GM23338 (cell line): Measurements from ENCODE around the gene CA5B.

Experiments
- CREB1 ChIP-seq: fragments of 250-450 bp; sonication (Bioruptor Pico); IDR thresholded peaks from 2 replicates; pipeline ENCODE4 v1.5.0; 2020; ENCODE audit warnings: low read depth, mild to moderate bottlenecking, moderate library complexity
- EZH2 ChIP-seq: fragments of 200-600 bp; sonication (generic); IDR thresholded peaks from one replicate; pipeline ENCODE4 v1.8.0; 2017; ENCODE audit warnings: antibody characterized with exemption, mild to moderate bottlenecking, low read depth; ENCODE audit not compliant: unreplicated experiment
- STAT1 ChIP-seq: IDR thresholded peaks from one replicate; pipeline ENCODE4 v1.6.1; 2016; ENCODE audit warnings: antibody characterized with exemption; ENCODE audit not compliant: unreplicated experiment
- TF ChIP-seq, protein P1 (sequence below), 2 experiments: fragments of 200-600 bp in 1 of 2; sonication (generic) in 1 of 2; conservative IDR thresholded peaks; 2 replicates each; pipeline versions ENCODE4 v1.5.1 to v1.6.1; 2016 to 2017; ENCODE audit warnings: antibody characterized with exemption in 2 of 2, low read depth in 2 of 2, mild to moderate bottlenecking in 2 of 2, moderate library complexity in 1 of 2

DNA sequence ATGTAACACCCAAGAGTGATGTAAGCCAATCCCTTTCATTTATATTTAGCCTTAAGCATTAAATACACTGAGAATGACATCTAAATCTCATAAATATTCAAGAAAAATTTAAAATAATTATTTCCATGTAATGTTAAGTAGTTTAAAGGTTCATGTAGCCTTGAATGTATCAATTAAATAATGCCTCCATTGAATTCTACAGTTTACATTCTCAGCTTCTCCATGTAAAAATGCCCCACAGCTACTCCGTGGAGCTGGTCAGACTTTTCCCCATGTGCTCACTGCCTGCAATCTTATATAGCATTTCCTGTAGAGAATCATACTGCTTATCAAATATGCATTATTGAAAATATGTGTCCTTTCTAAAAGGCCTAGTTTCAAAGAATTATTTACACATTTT, 91.1 kb downstream of the CA5B start:
- TF ChIP-seq, protein P1, sequence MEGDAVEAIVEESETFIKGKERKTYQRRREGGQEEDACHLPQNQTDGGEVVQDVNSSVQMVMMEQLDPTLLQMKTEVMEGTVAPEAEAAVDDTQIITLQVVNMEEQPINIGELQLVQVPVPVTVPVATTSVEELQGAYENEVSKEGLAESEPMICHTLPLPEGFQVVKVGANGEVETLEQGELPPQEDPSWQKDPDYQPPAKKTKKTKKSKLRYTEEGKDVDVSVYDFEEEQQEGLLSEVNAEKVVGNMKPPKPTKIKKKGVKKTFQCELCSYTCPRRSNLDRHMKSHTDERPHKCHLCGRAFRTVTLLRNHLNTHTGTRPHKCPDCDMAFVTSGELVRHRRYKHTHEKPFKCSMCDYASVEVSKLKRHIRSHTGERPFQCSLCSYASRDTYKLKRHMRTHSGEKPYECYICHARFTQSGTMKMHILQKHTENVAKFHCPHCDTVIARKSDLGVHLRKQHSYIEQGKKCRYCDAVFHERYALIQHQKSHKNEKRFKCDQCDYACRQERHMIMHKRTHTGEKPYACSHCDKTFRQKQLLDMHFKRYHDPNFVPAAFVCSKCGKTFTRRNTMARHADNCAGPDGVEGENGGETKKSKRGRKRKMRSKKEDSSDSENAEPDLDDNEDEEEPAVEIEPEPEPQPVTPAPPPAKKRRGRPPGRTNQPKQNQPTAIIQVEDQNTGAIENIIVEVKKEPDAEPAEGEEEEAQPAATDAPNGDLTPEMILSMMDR (conservative IDR thresholded peaks at IDR 0.05; ENCODE audit: low read depth in 2 of 2): no peak
- TF ChIP-seq STAT1 (no peak), EZH2 (no peak), CREB1 (CRISPR knock-in tag) (no peak)
